HG03039 (cell line): Measurements from ENCODE around the gene DTD1.

Source experiments
- ATAC-seq: cut with Tn5 transposase; IDR thresholded peaks from one replicate; pipeline ENCODE4 v1.9.1; 2021; ENCODE audit warnings: mild to moderate bottlenecking, moderate library complexity; ENCODE audit not compliant: unreplicated experiment

The DTD1 gene

GRCh38 chr20:18701969-18702368 is 114.1 kb downstream of the DTD1 start:
- no peak for ATAC-seq

- no peak for ATAC-seq
Measured at GRCh38 chr20:18702736-18703135, 114.9 kb downstream of the DTD1 start.

- no peak for ATAC-seq
Measured at GRCh38 chr20:18705490-18705889, 117.6 kb downstream of the DTD1 start.

- no peak for ATAC-seq
Measured at GRCh38 chr20:18705910-18706309, 118.1 kb downstream of the DTD1 start.

GRCh38 chr20:18712131-18712530 is 124.3 kb downstream of the DTD1 start:
- no peak for ATAC-seq

- ATAC-seq, result no peak
Measured at GRCh38 chr20:18712882-18713281, 125.0 kb downstream of the DTD1 start.

- no peak for ATAC-seq
Measured at GRCh38 chr20:18715564-18715963, 127.7 kb downstream of the DTD1 start.

- ATAC-seq, result no peak
Measured at GRCh38 chr20:18717062-18717461, 129.2 kb downstream of the DTD1 start.

- ATAC-seq, result no peak
Measured at GRCh38 chr20:18718129-18718528, 130.3 kb downstream of the DTD1 start.

- no peak for ATAC-seq
Measured at GRCh38 chr20:18719426-18719825, 131.6 kb downstream of the DTD1 start.

GRCh38 chr20:18721551-18722115 is 133.8 kb downstream of the DTD1 start:
- ATAC-seq, result no peak

- no peak for ATAC-seq
Measured at GRCh38 chr20:18722371-18722770, 134.5 kb downstream of the DTD1 start.

- no peak for ATAC-seq
Measured at GRCh38 chr20:18724077-18724476, 136.2 kb downstream of the DTD1 start.

- no peak for ATAC-seq
Measured at GRCh38 chr20:18724788-18725464, 137.1 kb downstream of the DTD1 start.

- no peak for ATAC-seq
Measured at GRCh38 chr20:18727032-18727508, 139.2 kb downstream of the DTD1 start.

- peak; percentile 91 for ATAC-seq
Measured at GRCh38 chr20:18728165-18728869, 140.5 kb downstream of the DTD1 start.

GRCh38 chr20:18728870-18729224 is 141.0 kb downstream of the DTD1 start:
- peak; percentile 30 for ATAC-seq

- no peak for ATAC-seq
Measured at GRCh38 chr20:18729231-18729825, 141.5 kb downstream of the DTD1 start.

- ATAC-seq, result no peak
Measured at GRCh38 chr20:18731940-18732339, 144.1 kb downstream of the DTD1 start.

- ATAC-seq, result no peak
Measured at GRCh38 chr20:18734525-18735189, 146.8 kb downstream of the DTD1 start.

GRCh38 chr20:18737140-18737539 is 149.3 kb downstream of the DTD1 start:
- ATAC-seq, result no peak
